OCI-M2 (cell line): ENCODE results near the gene TLE4.

Source experiments
- DNase-seq: peaks from one replicate; lab custom pipeline; 2025; ENCODE audit not compliant: unreplicated experiment; lab: John Stamatoyannopoulos, UW

Gene TLE4

DNA sequence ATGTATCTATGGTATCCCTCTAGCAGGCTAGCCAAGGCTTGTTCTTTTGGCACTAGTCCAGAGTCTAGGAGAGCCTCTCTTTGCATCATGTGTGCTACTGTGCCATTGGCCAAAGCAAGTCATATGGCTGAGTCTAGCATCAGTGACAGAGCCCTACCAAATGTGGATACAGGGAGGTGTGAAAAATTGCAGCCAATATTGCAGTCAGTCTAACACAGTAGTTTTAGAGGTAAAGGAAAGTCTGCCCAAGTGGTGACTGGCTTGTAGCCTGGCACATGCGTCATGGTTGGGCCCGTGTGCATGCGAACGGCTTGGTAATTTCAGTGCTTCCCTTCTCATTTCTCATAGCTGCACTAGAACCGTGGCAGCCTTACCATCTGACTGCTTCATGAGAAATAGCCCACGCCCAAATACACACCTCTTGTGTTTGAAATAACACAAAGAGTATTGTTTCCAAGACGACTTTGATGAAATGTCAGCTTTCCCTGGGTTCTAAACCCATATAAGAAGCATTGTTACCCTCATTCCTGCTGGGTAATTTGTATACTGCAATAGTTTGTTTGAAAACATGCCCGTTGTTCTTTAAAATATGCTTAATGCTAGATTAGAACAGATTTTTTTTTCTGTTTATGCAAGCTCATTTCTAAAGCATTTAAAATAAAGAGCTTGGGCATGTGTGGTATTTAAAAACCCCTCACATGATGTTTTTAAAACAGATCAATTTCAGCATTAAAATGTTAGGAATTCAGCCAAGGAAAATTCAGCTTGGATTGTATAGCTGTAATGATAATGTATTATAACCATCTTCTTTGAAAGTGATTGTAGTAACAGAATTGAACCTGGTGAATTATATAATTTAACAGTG is 113.2 kb downstream of the TLE4 start:
- DNase-seq, result no peak

DNA sequence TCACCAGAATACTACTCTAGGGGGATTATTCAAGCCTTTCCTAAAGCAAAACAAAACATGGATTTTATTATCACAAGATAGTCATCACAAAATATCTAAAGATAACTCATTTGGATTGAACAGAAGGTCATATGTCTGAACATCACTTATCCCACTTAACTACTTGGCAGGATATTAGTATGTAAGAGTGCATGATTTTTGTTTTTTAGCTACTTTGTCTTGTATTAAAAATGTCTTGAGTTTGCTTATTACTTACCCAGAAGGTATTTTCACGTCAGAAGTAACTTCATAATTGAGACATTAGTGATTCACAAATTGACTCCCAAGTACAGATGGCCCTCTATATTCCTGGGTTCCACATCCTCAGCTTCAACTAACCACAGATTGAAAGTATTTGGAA is 113.8 kb downstream of the TLE4 start:
- no peak for DNase-seq

- DNase-seq, result no peak
Observed at GRCh38 chr9:79686381-79687130, 114.8 kb downstream of the TLE4 start.

DNA sequence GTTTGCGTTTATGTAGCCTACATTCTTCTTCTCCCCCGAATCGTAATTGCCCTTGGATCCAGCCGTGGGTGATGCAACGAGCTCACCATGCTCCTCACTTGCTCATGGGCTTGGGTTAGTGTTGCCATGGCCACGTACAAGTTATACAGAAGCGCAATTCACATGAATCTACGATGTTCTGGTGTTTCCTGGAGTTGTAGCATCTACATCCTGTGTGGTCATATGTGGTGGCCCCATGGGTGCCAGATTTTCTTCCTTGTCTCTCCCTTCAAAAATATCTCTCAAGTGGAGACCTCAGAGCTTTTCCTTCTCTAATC is 115.3 kb downstream of the TLE4 start:
- DNase-seq, result no peak

DNA sequence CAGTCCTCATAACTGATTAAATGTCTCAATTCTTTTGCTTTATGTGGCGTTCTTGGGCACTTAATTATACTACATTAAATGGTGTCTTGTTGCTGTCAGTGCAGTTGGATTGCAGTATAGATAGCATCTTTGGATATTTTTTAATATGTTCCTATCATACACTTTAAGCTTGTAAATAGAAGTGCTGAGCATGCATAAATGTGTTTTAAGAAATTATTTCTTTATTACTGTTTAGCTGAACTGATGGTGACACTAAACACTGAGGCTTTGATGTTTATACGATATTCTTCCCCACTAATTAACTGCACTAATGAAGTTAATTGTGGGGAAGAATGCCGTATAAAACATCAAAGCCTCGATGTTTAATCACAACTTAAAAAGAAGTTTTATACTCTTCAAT is 116.6 kb downstream of the TLE4 start:
- DNase-seq, result no peak

DNA sequence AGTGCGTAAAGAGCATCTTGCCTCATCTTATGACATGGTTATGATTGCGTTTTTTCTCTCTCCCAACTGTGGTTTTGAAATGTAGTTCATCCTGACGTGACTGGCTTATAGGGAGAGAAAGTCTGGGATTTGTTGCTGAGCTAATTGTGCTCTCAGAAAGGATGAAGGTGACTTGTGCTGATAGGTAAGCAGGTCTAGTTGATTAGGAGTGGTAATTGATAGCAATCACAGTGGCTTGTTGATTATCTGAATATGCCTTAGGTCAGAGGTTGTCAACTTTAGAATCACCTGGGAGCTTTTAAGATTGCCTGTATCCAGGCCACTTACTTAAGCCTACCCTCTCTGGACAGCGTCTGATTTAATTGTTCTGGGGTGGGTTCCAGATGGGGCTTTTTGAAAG is 117.8 kb downstream of the TLE4 start:
- DNase-seq, result no peak

DNA sequence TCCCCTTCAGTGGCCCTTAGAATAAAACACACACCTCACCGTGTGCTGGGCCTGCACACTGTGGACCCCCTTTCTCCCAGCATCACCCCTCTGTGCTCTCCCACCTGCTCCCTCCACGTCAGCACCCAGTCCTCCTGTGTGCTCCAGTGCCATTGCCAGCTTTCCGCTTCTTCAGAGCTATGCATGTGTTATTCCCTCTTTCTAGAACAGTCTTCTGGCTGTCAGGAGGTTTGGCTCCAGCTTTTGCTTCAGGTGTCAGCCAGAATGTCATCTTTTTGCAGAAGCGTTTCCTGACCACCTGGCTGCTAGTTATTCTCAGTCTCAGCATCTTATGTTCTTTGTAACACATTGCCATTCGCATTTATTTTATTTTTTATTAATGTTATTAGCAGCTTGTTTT is 119.7 kb downstream of the TLE4 start:
- no peak for DNase-seq

- DNase-seq, result no peak
Observed at GRCh38 chr9:79692857-79693571, 121.2 kb downstream of the TLE4 start.

GRCh38 chr9:79693750-79694149 is 122.0 kb downstream of the TLE4 start:
- DNase-seq, result no peak

DNA sequence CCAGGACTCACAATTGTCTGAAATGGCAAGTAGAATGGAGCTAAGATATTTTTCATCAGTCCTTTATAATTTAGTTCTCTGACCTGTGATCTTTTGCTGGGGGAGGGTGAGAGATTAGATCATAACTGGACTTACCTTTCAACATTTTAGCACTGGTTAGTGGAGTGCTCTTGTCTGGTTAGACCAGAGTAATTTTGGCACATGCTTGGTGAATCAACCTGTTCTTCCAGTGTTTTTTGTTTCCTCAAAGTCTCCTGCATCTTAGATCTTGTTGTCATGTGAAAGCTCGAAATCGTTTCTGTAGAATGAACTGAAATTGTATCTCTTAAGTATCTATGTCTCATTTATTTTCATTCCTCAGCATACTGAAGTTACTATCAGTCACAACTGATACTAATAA is 122.4 kb downstream of the TLE4 start:
- no peak for DNase-seq

- DNase-seq, result no peak
Observed at GRCh38 chr9:79694676-79695400, 123.1 kb downstream of the TLE4 start.

DNA sequence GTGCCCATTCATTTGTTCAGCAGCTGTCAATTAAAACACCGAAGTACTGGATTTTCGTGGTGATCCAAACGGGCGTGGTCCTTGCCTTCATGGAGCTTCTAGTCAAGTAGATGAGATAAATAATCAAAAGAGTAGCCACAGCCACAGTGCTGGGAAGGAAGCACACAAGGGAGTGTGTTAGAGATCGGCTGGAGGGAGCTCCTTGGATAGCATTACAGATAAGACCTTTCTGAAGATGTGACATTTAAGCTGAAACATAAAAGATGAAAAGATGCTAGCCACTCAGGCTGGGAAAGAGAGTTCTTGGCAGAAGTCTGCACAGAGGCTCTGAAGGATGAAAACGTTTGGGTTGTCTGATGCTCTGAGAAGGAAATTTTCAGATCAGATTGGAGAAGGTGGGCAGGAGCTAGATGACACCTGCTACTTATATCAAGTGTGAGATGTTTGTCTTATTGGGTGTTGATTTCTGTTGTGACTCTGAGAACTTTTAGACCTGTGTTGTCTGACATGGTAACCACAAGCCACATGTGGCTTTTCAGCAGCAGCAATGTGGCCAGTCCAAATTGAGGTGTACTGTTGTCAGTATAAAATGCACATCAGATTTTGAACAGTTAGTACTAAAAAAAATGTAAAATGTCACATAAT is 123.9 kb downstream of the TLE4 start:
- DNase-seq, result no peak

- no peak for DNase-seq
Observed at GRCh38 chr9:79698967-79699366, 127.2 kb downstream of the TLE4 start.

- DNase-seq, result no peak
Observed at GRCh38 chr9:79699479-79699878, 127.7 kb downstream of the TLE4 start.

GRCh38 chr9:79700607-79701360 is 129.0 kb downstream of the TLE4 start:
- no peak for DNase-seq

DNA sequence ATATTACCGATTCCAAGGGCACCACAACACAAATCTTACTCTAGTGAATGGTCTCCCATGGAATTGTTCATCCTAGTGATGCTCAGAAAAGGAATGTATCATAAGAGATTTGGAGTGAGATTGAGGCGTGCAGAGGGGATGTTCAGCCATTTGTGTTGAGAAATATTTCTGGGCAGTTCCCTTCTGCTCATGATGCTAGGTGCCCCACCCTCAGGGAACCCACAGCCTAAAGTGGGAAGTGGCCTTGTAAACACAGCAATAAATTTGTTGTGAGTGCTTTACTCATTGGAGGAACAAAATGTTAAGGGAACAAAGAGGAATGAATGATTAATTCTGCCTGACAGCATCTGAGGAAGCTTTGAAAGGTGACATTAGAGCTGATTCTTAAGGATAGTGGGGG is 129.9 kb downstream of the TLE4 start:
- DNase-seq, result no peak

DNA sequence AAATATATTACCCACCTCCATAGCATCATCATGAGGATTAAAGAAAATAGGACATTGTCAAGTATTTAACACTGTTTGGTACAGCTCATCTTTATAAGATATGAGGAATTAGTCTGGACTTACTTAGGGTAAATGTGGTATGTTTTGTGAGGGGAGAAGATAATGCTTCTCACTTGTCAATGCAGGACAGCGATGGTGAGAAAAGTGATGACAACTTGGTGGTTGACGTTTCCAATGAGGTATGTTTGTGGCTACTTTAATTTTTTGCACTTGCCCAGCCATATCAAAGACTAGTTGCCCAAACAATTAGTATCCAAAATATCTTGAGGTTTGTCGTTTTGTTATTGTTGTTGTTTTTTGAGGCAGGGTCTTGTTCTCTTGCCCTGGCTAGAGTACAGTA is 133.9 kb downstream of the TLE4 start:
- no peak for DNase-seq

GRCh38 chr9:79706512-79706911 is 134.7 kb downstream of the TLE4 start:
- no peak for DNase-seq

GRCh38 chr9:79707589-79707988 is 135.8 kb downstream of the TLE4 start:
- DNase-seq, result no peak

- no peak for DNase-seq
Observed at GRCh38 chr9:79708541-79708940, 136.8 kb downstream of the TLE4 start.
